Hepatocyte (in vitro differentiated cells): ENCODE measurements around the gene MAPK8IP3.

Source experiments
- EZH2 ChIP-seq: fragments of 200-600 bp; sonication (generic); IDR thresholded peaks from 2 replicates; pipeline ENCODE4 v1.6.1; 2016; ENCODE audit warnings: antibody characterized with exemption, mild to moderate bottlenecking, borderline replicate concordance
- EZH2phosphoT487 ChIP-seq: fragments of 200-600 bp; sonication (generic); IDR thresholded peaks from one replicate; pipeline ENCODE4 v1.6.1; 2018; ENCODE audit warnings: antibody characterized with exemption, mild to moderate bottlenecking, low read depth, moderate library complexity; ENCODE audit not compliant: unreplicated experiment, severe bottlenecking
- TF ChIP-seq, protein P1 (sequence below): fragments of 200-600 bp; sonication (generic); IDR thresholded peaks from 2 replicates; pipeline ENCODE4 v1.5.1; 2016; ENCODE audit warnings: antibody characterized with exemption, mild to moderate bottlenecking; ENCODE audit not compliant: poor library complexity

DNA sequence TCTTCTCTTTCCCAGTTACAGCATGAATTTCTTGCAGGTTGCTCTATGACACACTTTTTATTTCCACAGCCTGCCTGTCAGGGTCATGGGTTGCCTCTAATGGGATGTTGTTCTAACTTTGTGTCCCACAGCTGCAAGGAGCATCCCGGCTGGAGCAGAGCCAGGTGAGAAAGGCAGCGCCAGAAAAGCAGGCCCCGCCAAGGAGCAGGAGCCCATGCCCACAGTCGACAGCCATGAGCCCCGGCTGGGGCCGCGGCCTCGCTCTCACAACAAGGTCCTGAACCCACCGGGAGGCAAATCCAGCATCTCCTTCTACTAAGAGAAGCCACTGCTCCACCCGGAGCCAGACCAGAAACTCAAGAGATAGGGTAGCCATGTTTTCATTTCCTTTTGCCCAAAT is 7.3 kb upstream of the MAPK8IP3 start:
- TF ChIP-seq, protein P1, sequence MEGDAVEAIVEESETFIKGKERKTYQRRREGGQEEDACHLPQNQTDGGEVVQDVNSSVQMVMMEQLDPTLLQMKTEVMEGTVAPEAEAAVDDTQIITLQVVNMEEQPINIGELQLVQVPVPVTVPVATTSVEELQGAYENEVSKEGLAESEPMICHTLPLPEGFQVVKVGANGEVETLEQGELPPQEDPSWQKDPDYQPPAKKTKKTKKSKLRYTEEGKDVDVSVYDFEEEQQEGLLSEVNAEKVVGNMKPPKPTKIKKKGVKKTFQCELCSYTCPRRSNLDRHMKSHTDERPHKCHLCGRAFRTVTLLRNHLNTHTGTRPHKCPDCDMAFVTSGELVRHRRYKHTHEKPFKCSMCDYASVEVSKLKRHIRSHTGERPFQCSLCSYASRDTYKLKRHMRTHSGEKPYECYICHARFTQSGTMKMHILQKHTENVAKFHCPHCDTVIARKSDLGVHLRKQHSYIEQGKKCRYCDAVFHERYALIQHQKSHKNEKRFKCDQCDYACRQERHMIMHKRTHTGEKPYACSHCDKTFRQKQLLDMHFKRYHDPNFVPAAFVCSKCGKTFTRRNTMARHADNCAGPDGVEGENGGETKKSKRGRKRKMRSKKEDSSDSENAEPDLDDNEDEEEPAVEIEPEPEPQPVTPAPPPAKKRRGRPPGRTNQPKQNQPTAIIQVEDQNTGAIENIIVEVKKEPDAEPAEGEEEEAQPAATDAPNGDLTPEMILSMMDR: no peak
- TF ChIP-seq EZH2: no peak
- no peak for TF ChIP-seq EZH2phosphoT487
